Endothelial cell of umbilical vein (primary cell): ENCODE measurements around the gene MARK1. TPM values are rescaled to one million over a fixed set of nuclear protein-coding genes. Genes with fewer than 3 reads are reported as not detected.

ENCODE experiments used
- BruUV-seq: library from RNA; stranded (reverse); fragments of 400-500 nt; replicated peaks from 2 replicates; lab custom pipeline; 2021; lab: Mats Ljungman, UMichigan
- CTCF ChIA-PET: fragments of 300-600, 350-600 bp; sonication (Branson Sonifier 250); formaldehyde crosslinking; loops from one replicate; lab custom pipeline; 2021; ENCODE audit warnings: antibody characterized with exemption, inconsistent platforms; lab: Charles Lee
- POLR2A ChIA-PET: fragments of 300-600, 350-600 bp; sonication (Branson Sonifier 250); formaldehyde crosslinking; loops from one replicate; lab custom pipeline; 2021; ENCODE audit warnings: antibody characterized with exemption, inconsistent platforms; lab: Charles Lee
- DNase-seq: peaks from one replicate; pipeline ENCODE4 v3.0.0-alpha.2; 2011; ENCODE audit warnings: low read depth, low spot score
- FAIRE-seq: peaks from 2 replicates; lab custom pipeline; 2011; peaks lifted over from hg19 to GRCh38; lab: Jason Lieb, UNC
- H2AFZ ChIP-seq: 2 replicates; pipeline ENCODE4 v1.6.0; 2012; ENCODE audit warnings: low read depth, low read length, control low read depth, inconsistent platforms
- H3K27ac ChIP-seq: 2 replicates; pipeline ENCODE4 v1.5.1; 2011; ENCODE audit warnings: low read depth, mild to moderate bottlenecking, control low read depth, low read length, moderate library complexity; ENCODE audit not compliant: insufficient read depth
- H3K27me3 ChIP-seq, 2 experiments: 2 replicates each; pipeline versions ENCODE4 v1.6.0 to v1.6.1; 2011; ENCODE audit warnings: low read length in 2 of 2, mixed read lengths in 1 of 2; ENCODE audit not compliant: control insufficient read depth in 2 of 2, insufficient read depth in 2 of 2
- H3K36me3 ChIP-seq, 2 experiments: 2 replicates in 1 of 2; 3 replicates in 1 of 2; pipeline ENCODE4 v1.5.1; 2011; ENCODE audit warnings: low read length in 2 of 2, mild to moderate bottlenecking in 1 of 2, moderate library complexity in 1 of 2; ENCODE audit not compliant: control insufficient read depth in 2 of 2, insufficient read depth in 2 of 2; ENCODE audit errors: extremely low read depth in 1 of 2
- H3K4me1 ChIP-seq: 3 replicates; pipeline ENCODE4 v1.5.1; 2011; ENCODE audit warnings: mild to moderate bottlenecking, low read length; ENCODE audit not compliant: control insufficient read depth, insufficient read depth; ENCODE audit errors: extremely low read depth
- H3K4me2 ChIP-seq: 2 replicates; pipeline ENCODE4 v1.6.1; 2011; ENCODE audit warnings: low read length, control low read depth, mixed read lengths; ENCODE audit not compliant: insufficient read depth
- H3K4me3 ChIP-seq, 3 experiments: fragments of 200-600 bp in 1 of 3; sonication (generic), shearing (Covaris generic) in 1 of 3; replicated peaks in 1 of 3; 2 replicates each; pipeline ENCODE4 v1.5.1; 2011 to 2016; ENCODE audit warnings: control low read depth in 3 of 3, low read length in 3 of 3, mild to moderate bottlenecking in 2 of 3, inconsistent platforms in 1 of 3, low read depth in 1 of 3, moderate library complexity in 1 of 3; ENCODE audit not compliant: insufficient read depth in 1 of 3
- H3K79me2 ChIP-seq: 2 replicates; pipeline ENCODE4 v1.6.0; 2012; ENCODE audit warnings: low read length, inconsistent platforms; ENCODE audit not compliant: control insufficient read depth, insufficient read depth
- H3K9ac ChIP-seq: replicated peaks from 2 replicates; pipeline ENCODE3; 2011; ENCODE audit warnings: low read length, control low read depth; ENCODE audit not compliant: insufficient read depth; ENCODE audit errors: extremely low read depth
- H3K9me1 ChIP-seq: replicated peaks from 3 replicates; pipeline ENCODE4 v1.6.0; 2011; ENCODE audit warnings: mild to moderate bottlenecking, low read length; ENCODE audit not compliant: control insufficient read depth, insufficient read depth; ENCODE audit errors: extremely low read depth
- H3K9me3 ChIP-seq: replicated peaks from 2 replicates; pipeline ENCODE4 v1.5.1; 2012; ENCODE audit warnings: low read length, inconsistent platforms; ENCODE audit not compliant: control insufficient read depth, insufficient read depth
- H4K20me1 ChIP-seq: replicated peaks from 2 replicates; pipeline ENCODE3; 2011; ENCODE audit warnings: mild to moderate bottlenecking, low read length; ENCODE audit not compliant: control insufficient read depth, insufficient read depth; ENCODE audit errors: extremely low read depth
- EZH2 ChIP-seq: IDR thresholded peaks from 2 replicates; pipeline ENCODE4 v1.6.1; 2012; ENCODE audit warnings: borderline replicate concordance, low read depth, mild to moderate bottlenecking, moderate library complexity, low read length, inconsistent platforms; ENCODE audit not compliant: severe bottlenecking
- FOS ChIP-seq: IDR thresholded peaks from 2 replicates; pipeline ENCODE4 v1.6.1; 2011; ENCODE audit warnings: mild to moderate bottlenecking, low read length, moderate library complexity, borderline replicate concordance; ENCODE audit not compliant: insufficient read depth
- GATA2 ChIP-seq: IDR thresholded peaks from 2 replicates; pipeline ENCODE4 v1.7.0; 2011; ENCODE audit warnings: low read depth, mild to moderate bottlenecking, moderate library complexity, mixed read lengths, low read length; ENCODE audit not compliant: insufficient read length, insufficient read depth
- JUN ChIP-seq: IDR thresholded peaks from 2 replicates; pipeline ENCODE4 v1.6.1; 2011; ENCODE audit warnings: borderline replicate concordance, low read depth; ENCODE audit not compliant: insufficient read length, insufficient read depth
- MAX ChIP-seq: IDR thresholded peaks from 2 replicates; pipeline ENCODE4 v1.6.1; 2011; ENCODE audit not compliant: insufficient read depth, insufficient read length
- MYC ChIP-seq: IDR thresholded peaks from one replicate; pipeline ENCODE4 v1.6.1; 2011; ENCODE audit warnings: mild to moderate bottlenecking, low read depth, low read length
- POLR2AphosphoS5 ChIP-seq: IDR thresholded peaks from 2 replicates; pipeline ENCODE4 v1.6.1; 2012; ENCODE audit warnings: low read depth, mild to moderate bottlenecking, control low read depth, low read length, moderate library complexity; ENCODE audit not compliant: insufficient read depth
- dilution Hi-C: fragments of 300-500 bp; cut with MboI; formaldehyde crosslinking; loops from one replicate; pipeline ENCODE4 v1.15.0; 2019; ENCODE audit warnings: low sequenced_read_pairs; ENCODE audit not compliant: extremely low pct_ligation_motif_present
- intact Hi-C: fragments of 100-400 bp; cut with micrococcal nuclease; formaldehyde crosslinking; loops from one replicate; pipeline ENCODE4 v1.10.0; 2022
- polyA plus RNA-seq, 4 experiments: library from polyadenylated mRNA; depleted of rRNA in 3 of 4; stranded (reverse) in 3 of 4; unstranded in 1 of 4; fragments of >200 nt; gene quantifications; 2 replicates each; pipeline versions ENCODE4 v1.2.1 to v1.2.3, GENCODE V29; 2011 to 2012; ENCODE audit warnings: missing spikeins in 1 of 4
- total RNA-seq: library from RNA; stranded (reverse); gene quantifications from 2 replicates; pipeline ENCODE4 v1.2.3, GENCODE V29; 2021
- TF ChIP-seq, protein P1 (sequence below), 2 donors: IDR thresholded peaks; 1 replicate in 1 of 2; 2 replicates in 1 of 2; pipeline ENCODE4 v1.5.1; 2011; ENCODE audit warnings: low read length in 2 of 2, mild to moderate bottlenecking in 2 of 2, moderate library complexity in 2 of 2, control low read depth in 1 of 2, inconsistent platforms in 1 of 2, low read depth in 1 of 2; ENCODE audit not compliant: insufficient read depth in 1 of 2; ENCODE audit errors: extremely low read depth in 1 of 2

The MARK1 gene
- total and polyA plus RNA-seq, 2 donors (not counting 3 experiments of a cell fraction or from before 2014, with no cell fraction given) = 1.2 to 5.5 TPM

GRCh38 chr1:220673921-220674320, 146.0 kb downstream of the MARK1 start:
- dilution Hi-C loops = no loop called here
- Histone ChIP-seq H2AFZ (no peak overlapping the region), H3K4me1 (no peaks in the 10 kb centered on the region), H3K9me1 (no peaks in the 10 kb centered on the region), H3K9ac (no peak overlapping the region), H3K4me2 (no peak overlapping the region), H3K9me3 (no peaks in the 10 kb centered on the region), H4K20me1 (no peaks in the 10 kb centered on the region), H3K36me3 (no peaks in the 10 kb centered on the region), H3K79me2 (no peaks in the 10 kb centered on the region), H3K27me3 (no peaks in the 10 kb centered on the region), H3K4me3 (no peak overlapping the region), H3K27ac (no peak overlapping the region)
- no TSS peak for BruUV-seq
- intact Hi-C loops = no loop called here
- CTCF ChIA-PET = interaction anchor here (0.7 to 3.9 kb wide), 4 partner anchors 59 to 378 kb away, joined by 3 to 17 read pairs (median 9); no protein-coding TSS in a partner anchor
- DNase-seq (no peak), FAIRE-seq (no peak)
- no peak for TF ChIP-seq POLR2AphosphoS5
- TF ChIP-seq JUN = no peak
- no peak for TF ChIP-seq EZH2
- TF ChIP-seq MYC = no peak
- no peak for TF ChIP-seq FOS
- TF ChIP-seq MAX = no peak
- TF ChIP-seq, protein P1, sequence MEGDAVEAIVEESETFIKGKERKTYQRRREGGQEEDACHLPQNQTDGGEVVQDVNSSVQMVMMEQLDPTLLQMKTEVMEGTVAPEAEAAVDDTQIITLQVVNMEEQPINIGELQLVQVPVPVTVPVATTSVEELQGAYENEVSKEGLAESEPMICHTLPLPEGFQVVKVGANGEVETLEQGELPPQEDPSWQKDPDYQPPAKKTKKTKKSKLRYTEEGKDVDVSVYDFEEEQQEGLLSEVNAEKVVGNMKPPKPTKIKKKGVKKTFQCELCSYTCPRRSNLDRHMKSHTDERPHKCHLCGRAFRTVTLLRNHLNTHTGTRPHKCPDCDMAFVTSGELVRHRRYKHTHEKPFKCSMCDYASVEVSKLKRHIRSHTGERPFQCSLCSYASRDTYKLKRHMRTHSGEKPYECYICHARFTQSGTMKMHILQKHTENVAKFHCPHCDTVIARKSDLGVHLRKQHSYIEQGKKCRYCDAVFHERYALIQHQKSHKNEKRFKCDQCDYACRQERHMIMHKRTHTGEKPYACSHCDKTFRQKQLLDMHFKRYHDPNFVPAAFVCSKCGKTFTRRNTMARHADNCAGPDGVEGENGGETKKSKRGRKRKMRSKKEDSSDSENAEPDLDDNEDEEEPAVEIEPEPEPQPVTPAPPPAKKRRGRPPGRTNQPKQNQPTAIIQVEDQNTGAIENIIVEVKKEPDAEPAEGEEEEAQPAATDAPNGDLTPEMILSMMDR (IDR thresholded peaks at IDR 0.05; ENCODE audit: extremely low read depth in 1 of 2, insufficient read depth in 1 of 2, low read depth in 1 of 2, low read length in 2 of 2) = no peak
- TF ChIP-seq GATA2 = no peak
- POLR2A ChIA-PET = no interaction called here
